K562 (cell line): ENCODE results near the gene SLC22A16.

Experiments
- ATF3 ChIP-seq, 2 experiments: fragments of 450-650 bp in 1 of 2; sonication (generic) in 1 of 2; formaldehyde crosslinking in 1 of 2; IDR thresholded peaks in 1 of 2; conservative IDR thresholded peaks in 1 of 2; 2 replicates each; pipeline versions ENCODE4 v1.6.1 to v1.8.1; 2016 to 2023; ENCODE audit warnings: mild to moderate bottlenecking in 2 of 2, moderate library complexity in 2 of 2, inconsistent platforms in 1 of 2, missing genetic modification reagents in 1 of 2
- BCL6 ChIP-seq: fragments of 250-450 bp; sonication (Bioruptor Pico); IDR thresholded peaks from 2 replicates; pipeline ENCODE4 v1.4.0; 2020
- CTCF ChIP-seq, 3 experiments: IDR thresholded peaks in 2 of 3; conservative IDR thresholded peaks in 1 of 3; 2 replicates each; pipeline ENCODE4 v1.5.1; 2011 to 2012; ENCODE audit warnings: low read length in 3 of 3, mild to moderate bottlenecking in 3 of 3, control low read depth in 2 of 3, improper control_type of control experiment in 1 of 3, inconsistent platforms in 1 of 3, low read depth in 1 of 3, mixed read lengths in 1 of 3, moderate library complexity in 1 of 3; ENCODE audit not compliant: insufficient read depth in 2 of 3
- HDAC1 ChIP-seq, 2 experiments: fragments of 450-650 bp; IDR thresholded peaks; 2 replicates each; pipeline ENCODE4 v1.6.1; 2016 to 2017; ENCODE audit warnings: inconsistent platforms in 1 of 2, mild to moderate bottlenecking in 1 of 2, moderate library complexity in 1 of 2
- MAX ChIP-seq: sonication (generic); formaldehyde crosslinking; IDR thresholded peaks from 2 replicates; pipeline ENCODE4 v1.9.0; 2022; ENCODE audit warnings: mild to moderate bottlenecking, missing genetic modification reagents
- PHF20 ChIP-seq: fragments of 450-650 bp; IDR thresholded peaks from 2 replicates; pipeline ENCODE4 v1.6.1; 2018; ENCODE audit not compliant: partially characterized antibody
- POLR2A ChIP-seq: fragments of 450-650 bp; conservative IDR thresholded peaks from 2 replicates; pipeline ENCODE4 v1.6.1; 2016
- RBM22 ChIP-seq: fragments of 200-400 bp; formaldehyde crosslinking; IDR thresholded peaks from 2 replicates; pipeline ENCODE4 v1.6.1; 2018; ENCODE audit warnings: low read length, low read depth; ENCODE audit not compliant: poor library complexity, severe bottlenecking
- SIN3A ChIP-seq, 2 experiments: fragments of 150-350 bp in 1 of 2; IDR thresholded peaks; 2 replicates each; pipeline ENCODE4 v1.6.1; 2011 to 2016; ENCODE audit warnings: borderline replicate concordance in 2 of 2, low read depth in 2 of 2, low read length in 2 of 2, mild to moderate bottlenecking in 2 of 2, moderate library complexity in 2 of 2; ENCODE audit not compliant: control insufficient read depth in 1 of 2
- SIN3B ChIP-seq: fragments of 450-650 bp; IDR thresholded peaks from 2 replicates; pipeline ENCODE4 v1.6.1; 2017; ENCODE audit warnings: low read depth, mild to moderate bottlenecking, moderate library complexity
- SNRNP70 ChIP-seq: fragments of 200-400 bp; formaldehyde crosslinking; optimal IDR thresholded peaks from 2 replicates; pipeline ENCODE3; 2017; ENCODE audit warnings: low read depth, low read length
- TOE1 ChIP-seq, 2 experiments: fragments of 450-650 bp in 1 of 2; sonication (generic) in 1 of 2; formaldehyde crosslinking in 1 of 2; IDR thresholded peaks; 2 replicates each; pipeline versions ENCODE4 v1.7.1 to v1.8.0; 2016 to 2022; ENCODE audit warnings: borderline replicate concordance in 2 of 2, mild to moderate bottlenecking in 2 of 2, antibody characterized with exemption in 1 of 2, inconsistent platforms in 1 of 2, low read depth in 1 of 2, missing genetic modification reagents in 1 of 2, moderate library complexity in 1 of 2
- ZNF655 ChIP-seq: fragments of 250-450 bp; sonication (Bioruptor Pico); IDR thresholded peaks from 2 replicates; pipeline ENCODE4 v1.5.0; 2021

- TF ChIP-seq PHF20 (no peak), SIN3A (IDR thresholded peaks at IDR 0.05; ENCODE audit: borderline replicate concordance in 2 of 2, control insufficient read depth in 1 of 2, low read depth in 2 of 2, low read length in 2 of 2) (no peak), POLR2A (no peak), MAX (no peak), SIN3B (no peak), CTCF (IDR thresholded peaks at IDR 0.05 in 2 of 3, conservative IDR thresholded peaks at IDR 0.05 in 1 of 3; ENCODE audit: insufficient read depth in 2 of 3, low read depth in 1 of 3, low read length in 3 of 3) (no peak), RBM22 (no peak), ATF3 (IDR thresholded peaks at IDR 0.05) (no peak), ATF3 (CRISPR knock-in tag; conservative IDR thresholded peaks at IDR 0.05) (no peak), TOE1 (IDR thresholded peaks at IDR 0.05; ENCODE audit: borderline replicate concordance) (no peak), TOE1 (CRISPR knock-in tag; IDR thresholded peaks at IDR 0.05; ENCODE audit: borderline replicate concordance, low read depth) (no peak), SNRNP70 (no peak), HDAC1 (IDR thresholded peaks at IDR 0.05) (no peak), ZNF655 (CRISPR knock-in tag) (no peak), BCL6 (no peak)
These were observed 61.1 kb downstream of the SLC22A16 start, which contains the start of gene DDO for GRCh38 chr6:110415086-110415916.
